Measurements from ENCODE around the gene SLC25A34.
"Not testable (repeated sequence)": the region's sequence is repeated elsewhere in the genome, so short reads cannot be mapped to it uniquely, and the experiment has no call there.

Gene SLC25A34

GRCh38 chr1:15736038-15736891 is at the start of gene SLC25A34:
Gene SLC25A34 (plus strand): TSS chr1:15736258. CDS start chr1:15736486, 228 bp downstream.
- DNase-seq, result no peak

- DNase-seq, result no peak
These were observed 48.6 kb upstream of the SLC25A34 start for GRCh38 chr1:15687446-15687845.

- no peak for DNase-seq
These were observed 45.7 kb upstream of the SLC25A34 start for GRCh38 chr1:15690317-15690716.

GRCh38 chr1:15691434-15692032 is 44.5 kb upstream of the SLC25A34 start:
- DNase-seq, result no peak

- no peak for DNase-seq
These were observed 43.9 kb upstream of the SLC25A34 start for GRCh38 chr1:15692121-15692682.

- DNase-seq, result no peak
These were observed 42.7 kb upstream of the SLC25A34 start for GRCh38 chr1:15693371-15693770.

- DNase-seq, result peak; percentile 94
These were observed 39.0 kb upstream of the SLC25A34 start for GRCh38 chr1:15696956-15697521.

- DNase-seq, result no peak
These were observed 37.9 kb upstream of the SLC25A34 start for GRCh38 chr1:15698201-15698600.

- DNase-seq, result not testable (repeated sequence)
These were observed 36.7 kb upstream of the SLC25A34 start for GRCh38 chr1:15699321-15699720.

- no peak for DNase-seq
These were observed 35.5 kb upstream of the SLC25A34 start for GRCh38 chr1:15700508-15700907.

GRCh38 chr1:15701784-15702183 is 34.3 kb upstream of the SLC25A34 start:
- no peak for DNase-seq

- no peak for DNase-seq
These were observed 33.1 kb upstream of the SLC25A34 start for GRCh38 chr1:15702722-15703550.

GRCh38 chr1:15703562-15703961 is 32.5 kb upstream of the SLC25A34 start:
- no peak for DNase-seq

GRCh38 chr1:15704526-15705183 is 31.4 kb upstream of the SLC25A34 start:
- DNase-seq, result no peak

GRCh38 chr1:15705184-15705566 is 30.9 kb upstream of the SLC25A34 start:
- no peak for DNase-seq

- DNase-seq, result no peak
These were observed 29.3 kb upstream of the SLC25A34 start for GRCh38 chr1:15706751-15707150.

GRCh38 chr1:15707239-15707925 is 28.7 kb upstream of the SLC25A34 start:
- no peak for DNase-seq

- DNase-seq, result no peak
These were observed 27.4 kb upstream of the SLC25A34 start for GRCh38 chr1:15708486-15709137.

GRCh38 chr1:15709226-15709625 is 26.8 kb upstream of the SLC25A34 start:
- DNase-seq, result no peak

- DNase-seq, result no peak
These were observed 23.9 kb upstream of the SLC25A34 start for GRCh38 chr1:15712168-15712567.
